H1 (cell line): ENCODE data around the gene PKD2L2. TPM values are rescaled to one million over a fixed set of nuclear protein-coding genes. Genes with fewer than 3 reads are reported as not detected.

Experiments
- CBX8 ChIP-seq: fragments of 300-800, 300-1000 bp; sonication (generic); IDR thresholded peaks from 2 replicates; pipeline ENCODE4 v1.7.1; 2016; ENCODE audit warnings: low read depth, low read length, borderline replicate concordance
- YY1 ChIP-seq: IDR thresholded peaks from 2 replicates; pipeline ENCODE4 v1.6.1; 2011; ENCODE audit warnings: low read depth, mild to moderate bottlenecking, low read length
- ZNF274 ChIP-seq: IDR thresholded peaks from 2 replicates; pipeline ENCODE4 v1.7.0; 2012; ENCODE audit warnings: low read length, borderline replicate concordance; ENCODE audit errors: extremely low read depth
- polyA plus RNA-seq, 7 experiments: library from polyadenylated mRNA; depleted of rRNA in 3 of 7; stranded (reverse) in 5 of 7; unstranded in 2 of 7; fragments of >200 nt in 5 of 7; fragments of 200-250 nt in 2 of 7; gene quantifications; 1 replicate in 5 of 7; 2 replicates in 1 of 7; 4 replicates in 1 of 7; pipeline versions ENCODE4 v1.2.1 to v1.2.3, GENCODE V29; 2011 to 2013; ENCODE audit warnings: missing spikeins in 2 of 7, mixed read lengths in 2 of 7
- total RNA-seq: library from RNA; stranded (reverse); fragmentation: NEBNext Ultra II Directional; extraction: Animal tissue kit (Norgen Biotek cat#: 25700); gene quantifications from 2 replicates; pipeline ENCODE4 v1.2.1, GENCODE V29; 2021

PKD2L2 gene
- total and polyA plus RNA-seq, 2 of the 8 experiments (the other 6 are each of a cell fraction or from before 2014, with no cell fraction given) = not detected

DNA sequence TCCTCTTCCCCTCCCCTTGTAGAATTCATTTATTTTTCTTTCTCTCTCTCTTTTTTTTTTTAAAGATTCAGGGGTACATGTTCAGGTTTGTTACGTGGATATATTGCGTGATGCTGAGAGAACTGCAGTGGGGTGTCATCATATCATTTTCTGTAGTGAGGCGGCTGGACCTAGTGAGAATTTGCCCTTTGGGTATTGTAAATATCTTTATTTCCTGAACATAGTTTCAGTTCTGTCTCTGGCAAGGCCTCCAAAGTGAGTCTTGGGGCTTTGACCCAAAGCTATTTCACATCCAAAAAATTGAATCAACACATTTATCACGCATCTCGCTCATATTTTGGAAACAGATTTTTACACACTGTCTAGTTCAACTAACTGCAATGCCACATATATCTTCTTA lies 47.0 kb upstream of the PKD2L2 start (continued):
- TF ChIP-seq YY1 (no peak), CBX8 (no peak), ZNF274 (no peak)
- TF ChIP-seq, all 59 proteins: peak for 0
